ENCODE results near the gene SEMA5B. TPM values are rescaled to one million over a fixed set of nuclear protein-coding genes. Genes with fewer than 3 reads are reported as not detected.

The SEMA5B gene
- total and polyA plus RNA-seq, 9 of the 15 experiments (the other 6 are each of a cell fraction or from before 2014, with no cell fraction given), result not detected

- ATAC-seq, result no peak
- POLR2A ChIA-PET, result no interaction called here
These were observed 108.8 kb downstream of the SEMA5B start for GRCh38 chr3:122918576-122919290.

More at GRCh38 chr3:122918576-122919290, 108.8 kb downstream of the SEMA5B start:
- Histone ChIP-seq H3K4me3 (no peak overlapping the region), H3K9me1 (ENCODE audit: control insufficient read depth, insufficient read depth, low read length) (no peaks in the 10 kb centered on the region), H3K79me2 (ENCODE audit: control insufficient read depth, insufficient read depth, low read length) (no peaks in the 10 kb centered on the region), H4K20me1 (replicated peaks; ENCODE audit: control insufficient read depth, insufficient read depth, low read length) (no peaks in the 10 kb centered on the region), H3K27me3 (ENCODE audit: control insufficient read depth in 2 of 2, insufficient read depth in 2 of 2, low read length in 2 of 2) (peaks cover 2 to 51% of the 10 kb centered on the region in 2 experiments; a peak in 4 of 5 replicates), H3K27ac (ENCODE audit: extremely low read depth, low read depth, low read length) (no peak overlapping the region), H3K9me3 (replicated peaks; ENCODE audit: control insufficient read depth, insufficient read depth, low read depth, low read length) (no peaks in the 10 kb centered on the region), H3K9ac (ENCODE audit: insufficient read depth in 1 of 2, low read depth in 2 of 2, low read length in 2 of 2) (no peak overlapping the region), H3K4me1 (replicated peaks in 1 of 2; ENCODE audit: control insufficient read depth in 2 of 2, insufficient read depth in 2 of 2, low read length in 2 of 2) (peaks cover 0 to 11% of the 10 kb centered on the region in 2 experiments; a peak in 3 of 5 replicates), H3K36me3 (ENCODE audit: control insufficient read depth, insufficient read depth, low read length) (no peaks in the 10 kb centered on the region), H2AFZ (ENCODE audit: low read depth, low read length) (no peak overlapping the region), H3K4me2 (ENCODE audit: insufficient read depth, low read length) (no peak overlapping the region)
- 0% methylated on average over 3 of the region's 5 CpGs for WGBS (ENCODE audit: insufficient coverage, low coverage, missing lambda C conversion rate)
- BruUV-seq (replicated peaks), result no TSS peak
- CTCF ChIA-PET (ENCODE audit: low intra/inter-chr PET ratio), result no interaction called here
- in situ Hi-C loops (cut with MboI) (no loop called here), intact Hi-C loops (cut with micrococcal nuclease) (no loop called here)
- TF ChIP-seq PBX2 (CRISPR knock-in tag; IDR thresholded peaks at IDR 0.05; ENCODE audit: low read depth) (no peak), PBX2 (tag; conservative IDR thresholded peaks at IDR 0.05; ENCODE audit: low read depth) (0 out of 2 replicates have a peak, but pooled peaks have one; percentile 12), WHSC1 (IDR thresholded peaks at IDR 0.05; ENCODE audit: low read length) (no peak), EHMT2 (IDR thresholded peaks at IDR 0.05) (0 out of 2 replicates have a peak, but pooled peaks have one; percentile 14), REST (IDR thresholded peaks at IDR 0.05; ENCODE audit: borderline replicate concordance) (peak; percentile 78), REST (CRISPR knock-in tag; IDR thresholded peaks at IDR 0.05; ENCODE audit: low read depth) (no peak)
- FAIRE-seq (no peak), DNase-seq (ENCODE audit: extremely low read depth in 1 of 4, low spot score in 3 of 4) (no peak)

All from K562 (cell line).